ENCODE measurements around the gene MPV17. TPM values are rescaled to one million over a fixed set of nuclear protein-coding genes. Genes with fewer than 3 reads are reported as not detected.

The MPV17 gene
- total and polyA plus RNA-seq, 2 of the 13 experiments (the other 11 are each of a cell fraction or from before 2014, with no cell fraction given), result 48.9 to 129 TPM

DNA sequence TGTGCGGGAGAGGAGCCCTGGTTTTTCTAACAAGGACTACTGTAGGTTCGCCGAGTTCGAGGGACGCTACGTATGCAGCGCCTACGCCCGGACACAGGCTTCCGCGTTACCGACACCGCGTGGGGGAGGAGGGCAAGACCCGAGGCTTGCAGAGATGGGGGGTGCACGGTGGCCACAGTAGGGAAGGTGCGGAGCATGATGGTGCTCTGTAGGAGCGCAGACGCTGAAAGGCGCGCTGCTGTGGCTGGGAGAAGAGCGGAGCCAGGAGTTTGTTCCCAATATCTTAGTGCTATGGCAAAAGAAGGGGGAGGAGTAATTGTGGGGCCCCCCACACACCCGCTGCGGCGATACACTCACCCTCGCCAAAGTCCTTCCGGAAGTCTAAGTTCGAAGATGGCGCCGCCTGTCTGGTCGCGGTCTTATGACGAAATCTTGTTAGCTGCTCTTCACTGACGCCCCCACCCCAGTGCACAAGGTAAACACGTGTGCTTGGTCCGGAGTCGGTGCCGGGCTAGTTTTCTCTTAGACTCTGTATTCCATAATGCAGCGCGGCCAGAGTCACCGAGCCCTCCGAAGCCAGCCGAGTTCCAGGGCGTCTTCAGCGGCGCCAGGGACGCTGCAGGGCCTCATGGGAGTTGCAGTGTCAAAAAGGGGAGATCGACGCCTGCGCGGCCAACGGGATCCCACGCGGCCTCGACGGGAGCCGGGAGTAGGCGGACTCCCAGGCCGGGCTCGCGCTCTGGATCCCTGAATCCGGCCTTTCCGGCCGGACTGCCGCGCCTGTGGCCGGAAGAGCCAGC lies 33.7 kb upstream of the MPV17 start, which contains the start of gene GTF3C2 (continued):
- no peak for TF ChIP-seq BCLAF1 (IDR thresholded peaks at IDR 0.05)
- TF ChIP-seq, protein P1, sequence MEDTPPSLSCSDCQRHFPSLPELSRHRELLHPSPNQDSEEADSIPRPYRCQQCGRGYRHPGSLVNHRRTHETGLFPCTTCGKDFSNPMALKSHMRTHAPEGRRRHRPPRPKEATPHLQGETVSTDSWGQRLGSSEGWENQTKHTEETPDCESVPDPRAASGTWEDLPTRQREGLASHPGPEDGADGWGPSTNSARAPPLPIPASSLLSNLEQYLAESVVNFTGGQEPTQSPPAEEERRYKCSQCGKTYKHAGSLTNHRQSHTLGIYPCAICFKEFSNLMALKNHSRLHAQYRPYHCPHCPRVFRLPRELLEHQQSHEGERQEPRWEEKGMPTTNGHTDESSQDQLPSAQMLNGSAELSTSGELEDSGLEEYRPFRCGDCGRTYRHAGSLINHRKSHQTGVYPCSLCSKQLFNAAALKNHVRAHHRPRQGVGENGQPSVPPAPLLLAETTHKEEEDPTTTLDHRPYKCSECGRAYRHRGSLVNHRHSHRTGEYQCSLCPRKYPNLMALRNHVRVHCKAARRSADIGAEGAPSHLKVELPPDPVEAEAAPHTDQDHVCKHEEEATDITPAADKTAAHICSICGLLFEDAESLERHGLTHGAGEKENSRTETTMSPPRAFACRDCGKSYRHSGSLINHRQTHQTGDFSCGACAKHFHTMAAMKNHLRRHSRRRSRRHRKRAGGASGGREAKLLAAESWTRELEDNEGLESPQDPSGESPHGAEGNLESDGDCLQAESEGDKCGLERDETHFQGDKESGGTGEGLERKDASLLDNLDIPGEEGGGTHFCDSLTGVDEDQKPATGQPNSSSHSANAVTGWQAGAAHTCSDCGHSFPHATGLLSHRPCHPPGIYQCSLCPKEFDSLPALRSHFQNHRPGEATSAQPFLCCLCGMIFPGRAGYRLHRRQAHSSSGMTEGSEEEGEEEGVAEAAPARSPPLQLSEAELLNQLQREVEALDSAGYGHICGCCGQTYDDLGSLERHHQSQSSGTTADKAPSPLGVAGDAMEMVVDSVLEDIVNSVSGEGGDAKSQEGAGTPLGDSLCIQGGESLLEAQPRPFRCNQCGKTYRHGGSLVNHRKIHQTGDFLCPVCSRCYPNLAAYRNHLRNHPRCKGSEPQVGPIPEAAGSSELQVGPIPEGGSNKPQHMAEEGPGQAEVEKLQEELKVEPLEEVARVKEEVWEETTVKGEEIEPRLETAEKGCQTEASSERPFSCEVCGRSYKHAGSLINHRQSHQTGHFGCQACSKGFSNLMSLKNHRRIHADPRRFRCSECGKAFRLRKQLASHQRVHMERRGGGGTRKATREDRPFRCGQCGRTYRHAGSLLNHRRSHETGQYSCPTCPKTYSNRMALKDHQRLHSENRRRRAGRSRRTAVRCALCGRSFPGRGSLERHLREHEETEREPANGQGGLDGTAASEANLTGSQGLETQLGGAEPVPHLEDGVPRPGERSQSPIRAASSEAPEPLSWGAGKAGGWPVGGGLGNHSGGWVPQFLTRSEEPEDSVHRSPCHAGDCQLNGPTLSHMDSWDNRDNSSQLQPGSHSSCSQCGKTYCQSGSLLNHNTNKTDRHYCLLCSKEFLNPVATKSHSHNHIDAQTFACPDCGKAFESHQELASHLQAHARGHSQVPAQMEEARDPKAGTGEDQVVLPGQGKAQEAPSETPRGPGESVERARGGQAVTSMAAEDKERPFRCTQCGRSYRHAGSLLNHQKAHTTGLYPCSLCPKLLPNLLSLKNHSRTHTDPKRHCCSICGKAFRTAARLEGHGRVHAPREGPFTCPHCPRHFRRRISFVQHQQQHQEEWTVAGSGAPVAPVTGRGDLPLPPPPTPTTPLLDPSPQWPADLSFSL (CRISPR knock-in tag; IDR thresholded peaks at IDR 0.05), result no peak
- no peak for TF ChIP-seq ZNF672 (CRISPR knock-in tag; IDR thresholded peaks at IDR 0.05)
- 0 out of 2 replicates have a peak, but pooled peaks have one; percentile 13 for TF ChIP-seq ZNF652 (CRISPR knock-in tag; IDR thresholded peaks at IDR 0.05; ENCODE audit: borderline replicate concordance, low read depth)
- peak; percentile 76 for TF ChIP-seq POLR2AphosphoS5 (IDR thresholded peaks at IDR 0.05; ENCODE audit: low read depth, low read length)
- TF ChIP-seq PREB (CRISPR knock-in tag; IDR thresholded peaks at IDR 0.05), result no peak
- TF ChIP-seq ZNF205 (CRISPR knock-in tag; IDR thresholded peaks at IDR 0.05), result peak; percentile 91
- TF ChIP-seq ZFYVE20 (CRISPR knock-in tag; IDR thresholded peaks at IDR 0.05; ENCODE audit: borderline replicate concordance, low read depth), result no peak
- TF ChIP-seq ZNF564 (CRISPR knock-in tag; IDR thresholded peaks at IDR 0.05), result peak; percentile 64
- TF ChIP-seq PAX8 (CRISPR knock-in tag; IDR thresholded peaks at IDR 0.05; ENCODE audit: borderline replicate concordance), result peak; percentile 99
- TF ChIP-seq HMG20B (CRISPR knock-in tag; conservative IDR thresholded peaks at IDR 0.05), result 0 out of 2 replicates have a peak, but pooled peaks have one; percentile 22
- peak; percentile 64 for TF ChIP-seq ZBTB20 (CRISPR knock-in tag; IDR thresholded peaks at IDR 0.05; ENCODE audit: borderline replicate concordance, low read depth)
- TF ChIP-seq MXD3 (CRISPR knock-in tag; IDR thresholded peaks at IDR 0.05), result peak; percentile 21; the same call in 1 of the 2 replicates
- TF ChIP-seq ETS1 (CRISPR knock-in tag; IDR thresholded peaks at IDR 0.05), result no peak; the same call in 1 of the 2 replicates
- TF ChIP-seq THAP7 (CRISPR knock-in tag; IDR thresholded peaks at IDR 0.05), result peak; percentile 93

All from HepG2 (cell line).